Measurements from ENCODE around the gene TLE5.

- TF ChIP-seq CTCF (IDR thresholded peaks at IDR 0.05; ENCODE audit: poor library complexity) (no peak), EZH2 (IDR thresholded peaks at IDR 0.05; ENCODE audit: borderline replicate concordance) (no peak)
Measured at GRCh38 chr19:3082331-3082730, 20.0 kb upstream of the TLE5 start.

All from hepatocyte (in vitro differentiated cells).